Measurements from ENCODE around the gene AGK. TPM values are rescaled to one million over a fixed set of nuclear protein-coding genes. Genes with fewer than 3 reads are reported as not detected.

AGK gene
- polyA plus RNA-seq, 1 donor, result 27.4 TPM

DNA sequence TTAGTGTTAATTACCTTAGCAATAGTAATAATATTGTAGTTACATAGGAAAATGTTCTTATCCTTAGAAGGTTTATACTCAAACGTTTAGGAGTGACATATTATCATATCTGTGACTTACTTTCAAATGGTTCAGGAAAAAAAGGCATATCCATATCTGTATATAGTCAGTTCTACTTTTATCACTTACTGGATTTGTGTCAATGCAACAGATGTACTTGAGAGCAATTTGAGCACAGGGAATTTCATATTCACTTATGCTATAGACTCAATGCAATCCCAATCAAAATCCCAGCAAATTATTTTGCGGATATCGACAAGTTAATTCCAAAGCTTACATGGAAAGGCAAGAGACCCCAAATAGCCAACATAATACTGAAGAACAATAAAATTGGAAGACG lies 140.8 kb downstream of the AGK start:
- no peaks in the 10 kb centered on the region for H3K36me3 ChIP-seq (ENCODE audit: control insufficient read depth, insufficient read depth, low read length)
- no peak for DNase-seq
- no peaks in the 10 kb centered on the region for H3K9me3 ChIP-seq (ENCODE audit: control insufficient read depth, low read depth, low read length)
- no CpG with 5 or more reads among the region's 4 CpGs for WGBS (ENCODE audit: insufficient coverage, low lambda C conversion rate)
- H3K27ac ChIP-seq (ENCODE audit: low read length), result no peak overlapping the region
- H3K4me3 ChIP-seq (ENCODE audit: low read length), result no peak overlapping the region
- no peaks in the 10 kb centered on the region for H3K27me3 ChIP-seq (ENCODE audit: control insufficient read depth, insufficient read depth, low read length)
- H3K4me1 ChIP-seq (ENCODE audit: control insufficient read depth, insufficient read depth, low read length), result peaks cover 8% of the 10 kb centered on the region

DNA sequence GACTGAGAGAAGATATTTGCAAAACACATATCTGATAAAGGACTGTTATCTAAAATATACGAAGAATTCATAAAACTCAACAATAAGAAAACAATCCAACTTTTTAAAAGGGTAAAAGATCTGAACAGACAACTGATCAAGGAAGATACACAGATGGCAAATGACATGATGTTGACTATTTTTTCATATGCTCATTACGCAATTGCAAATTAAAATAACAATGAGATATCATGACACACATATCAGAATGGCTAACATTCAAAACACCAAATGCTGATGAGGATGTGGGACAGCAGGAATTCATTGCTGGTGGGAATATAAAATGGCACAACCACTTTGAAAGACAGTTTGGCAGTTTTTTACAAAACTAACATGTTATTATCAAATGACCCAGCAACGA lies 141.9 kb downstream of the AGK start:
- no peak for DNase-seq
- Histone ChIP-seq H3K27ac (ENCODE audit: low read length) (no peak overlapping the region), H3K4me3 (ENCODE audit: low read length) (no peak overlapping the region), H3K4me1 (ENCODE audit: control insufficient read depth, insufficient read depth, low read length) (peaks cover 8% of the 10 kb centered on the region), H3K9me3 (ENCODE audit: control insufficient read depth, low read depth, low read length) (no peaks in the 10 kb centered on the region), H3K36me3 (ENCODE audit: control insufficient read depth, insufficient read depth, low read length) (no peaks in the 10 kb centered on the region), H3K27me3 (ENCODE audit: control insufficient read depth, insufficient read depth, low read length) (no peaks in the 10 kb centered on the region)
- 60% methylated on average over 1 of the region's 3 CpGs for WGBS (ENCODE audit: insufficient coverage, low lambda C conversion rate)

DNA sequence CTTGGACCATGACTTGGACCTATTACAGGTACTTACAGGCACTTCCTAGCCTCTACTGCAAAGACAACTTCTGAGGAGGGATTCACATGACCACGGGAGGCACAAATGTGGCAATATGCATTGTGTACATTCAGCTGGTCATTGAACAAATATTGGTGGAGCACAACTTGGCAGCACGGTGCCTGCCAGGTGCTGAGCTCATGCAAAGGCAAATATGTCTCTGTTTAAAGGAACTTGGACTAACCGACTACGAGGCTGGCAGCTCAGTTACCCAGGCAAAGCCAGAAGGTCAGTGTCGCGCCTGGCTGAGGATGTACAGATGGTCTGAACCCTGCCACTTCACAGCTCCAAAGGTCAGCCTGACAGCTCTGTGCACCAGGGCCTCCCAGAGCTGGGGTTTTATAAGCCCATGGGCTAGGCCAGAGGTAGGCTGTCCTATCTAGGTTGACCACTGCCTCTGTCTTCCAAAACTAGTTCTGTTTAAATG lies 144.6 kb downstream of the AGK start:
- WGBS (ENCODE audit: insufficient coverage, low lambda C conversion rate), result no CpG with 5 or more reads among the region's 6 CpGs
- DNase-seq, result peak in 1 of 2 donors; percentile 62
- peaks cover 8% of the 10 kb centered on the region for H3K4me1 ChIP-seq (ENCODE audit: control insufficient read depth, insufficient read depth, low read length)
- no peaks in the 10 kb centered on the region for H3K27me3 ChIP-seq (ENCODE audit: control insufficient read depth, insufficient read depth, low read length)
- peak overlapping the region; percentile 18 for H3K27ac ChIP-seq (ENCODE audit: low read length)
- no peaks in the 10 kb centered on the region for H3K9me3 ChIP-seq (ENCODE audit: control insufficient read depth, low read depth, low read length)
- no peak overlapping the region for H3K4me3 ChIP-seq (ENCODE audit: low read length)
- no peaks in the 10 kb centered on the region for H3K36me3 ChIP-seq (ENCODE audit: control insufficient read depth, insufficient read depth, low read length)

DNA sequence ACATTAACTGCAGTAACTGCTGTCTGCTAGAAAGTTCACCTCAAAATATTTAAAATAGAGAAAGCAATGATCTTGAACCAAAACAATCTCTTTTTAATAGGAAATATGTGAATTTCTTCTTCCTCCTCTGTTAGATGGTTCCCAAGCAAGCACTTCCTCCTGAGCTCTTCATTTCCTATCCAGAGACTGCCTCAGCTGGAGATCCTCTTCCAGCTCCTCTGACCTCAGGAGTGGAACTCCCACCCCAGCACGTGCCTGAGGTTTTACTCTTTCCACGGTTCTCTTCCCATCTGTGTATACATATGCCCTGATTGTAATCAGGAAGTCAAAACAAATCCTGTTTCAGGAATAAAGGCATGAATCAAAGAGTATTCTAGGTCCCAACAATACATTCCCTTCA lies 145.1 kb downstream of the AGK start:
- no peaks in the 10 kb centered on the region for H3K36me3 ChIP-seq (ENCODE audit: control insufficient read depth, insufficient read depth, low read length)
- H3K4me3 ChIP-seq (ENCODE audit: low read length), result no peak overlapping the region
- WGBS (ENCODE audit: insufficient coverage, low lambda C conversion rate), result 0% methylated on average over 1 of the region's 2 CpGs
- H3K9me3 ChIP-seq (ENCODE audit: control insufficient read depth, low read depth, low read length), result no peaks in the 10 kb centered on the region
- H3K27ac ChIP-seq (ENCODE audit: low read length), result peak overlapping the region; percentile 18
- H3K4me1 ChIP-seq (ENCODE audit: control insufficient read depth, insufficient read depth, low read length), result peaks cover 8% of the 10 kb centered on the region
- no peak for DNase-seq
- no peaks in the 10 kb centered on the region for H3K27me3 ChIP-seq (ENCODE audit: control insufficient read depth, insufficient read depth, low read length)

DNA sequence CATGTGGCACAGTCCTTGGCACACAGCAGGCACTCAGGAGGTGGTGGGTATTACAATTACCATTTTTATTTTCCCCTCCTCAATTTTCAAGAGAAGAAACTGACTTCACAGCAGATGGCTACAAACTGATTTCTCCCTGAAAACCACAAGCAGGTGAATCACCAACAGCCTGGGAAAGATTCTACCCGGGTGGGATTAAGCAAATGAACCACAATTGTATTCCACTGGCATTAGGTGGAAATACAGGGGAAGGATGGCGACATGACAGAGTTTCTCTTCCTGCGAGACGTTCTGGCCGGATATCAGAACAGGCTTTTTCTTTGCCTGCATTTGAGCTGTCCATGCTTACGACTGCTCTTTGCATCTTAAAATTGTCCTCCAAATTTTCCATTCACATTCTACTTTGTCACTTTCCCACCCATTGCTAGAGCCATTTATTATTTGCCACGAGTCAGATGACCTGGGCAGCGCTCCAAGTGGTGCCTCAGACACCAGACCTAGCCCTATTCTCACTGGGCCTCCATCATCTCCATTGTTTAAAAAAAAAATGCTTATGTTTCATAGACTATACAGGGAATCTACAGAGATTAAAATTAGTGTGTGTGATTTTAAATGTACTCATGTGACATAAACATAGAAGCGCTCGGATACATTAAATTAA lies 146.1 kb downstream of the AGK start:
- 100% methylated on average over 1 of the region's 10 CpGs for WGBS (ENCODE audit: insufficient coverage, low lambda C conversion rate)
- Histone ChIP-seq H3K27ac (ENCODE audit: low read length) (no peak overlapping the region), H3K4me3 (ENCODE audit: low read length) (no peak overlapping the region), H3K4me1 (ENCODE audit: control insufficient read depth, insufficient read depth, low read length) (peaks cover 8% of the 10 kb centered on the region), H3K36me3 (ENCODE audit: control insufficient read depth, insufficient read depth, low read length) (no peaks in the 10 kb centered on the region), H3K9me3 (ENCODE audit: control insufficient read depth, low read depth, low read length) (no peaks in the 10 kb centered on the region), H3K27me3 (ENCODE audit: control insufficient read depth, insufficient read depth, low read length) (no peaks in the 10 kb centered on the region)
- no peak for DNase-seq

DNA sequence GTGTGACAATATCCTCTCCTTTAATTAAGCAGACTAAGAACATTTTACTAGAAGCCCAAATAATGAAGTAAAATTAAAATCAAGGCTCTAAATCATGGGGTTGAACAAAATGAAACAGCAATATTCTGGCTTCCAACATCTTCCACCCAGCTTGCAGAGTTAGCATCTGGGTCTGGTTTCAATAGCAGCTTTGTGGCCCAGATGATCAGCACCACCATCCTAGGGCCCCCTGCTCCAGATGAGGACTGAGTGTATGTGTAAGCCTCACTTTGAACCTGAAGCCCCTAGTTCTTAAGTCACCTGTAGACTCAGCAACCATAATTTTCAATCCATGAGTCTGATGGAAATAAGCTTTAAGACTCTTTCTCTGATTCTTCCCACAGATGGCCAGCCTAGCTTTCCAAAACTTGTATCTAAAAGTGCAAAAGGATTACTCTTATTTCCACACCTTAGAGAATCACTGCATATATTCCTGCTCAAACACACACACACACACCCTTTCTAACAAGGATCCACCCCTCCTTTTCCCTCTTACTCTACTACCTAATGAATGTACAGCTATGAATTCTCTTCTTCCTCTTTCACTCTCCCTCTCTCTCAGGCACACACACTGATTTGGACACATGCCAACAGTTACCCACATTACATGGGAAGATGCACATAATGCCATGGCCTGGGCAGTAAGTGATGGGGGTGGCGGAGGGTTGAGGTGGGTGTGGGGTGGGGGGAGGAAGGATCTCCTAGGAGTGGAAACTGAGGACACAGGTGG lies 147.2 kb downstream of the AGK start:
- Histone ChIP-seq H3K4me3 (ENCODE audit: low read length) (no peak overlapping the region), H3K9me3 (ENCODE audit: control insufficient read depth, low read depth, low read length) (no peaks in the 10 kb centered on the region), H3K4me1 (ENCODE audit: control insufficient read depth, insufficient read depth, low read length) (peaks cover 11% of the 10 kb centered on the region), H3K27me3 (ENCODE audit: control insufficient read depth, insufficient read depth, low read length) (no peaks in the 10 kb centered on the region), H3K36me3 (ENCODE audit: control insufficient read depth, insufficient read depth, low read length) (no peaks in the 10 kb centered on the region), H3K27ac (ENCODE audit: low read length) (no peak overlapping the region)
- DNase-seq, result no peak
- WGBS (ENCODE audit: insufficient coverage, low lambda C conversion rate), result no CpG with 5 or more reads among the region's 1 CpG

DNA sequence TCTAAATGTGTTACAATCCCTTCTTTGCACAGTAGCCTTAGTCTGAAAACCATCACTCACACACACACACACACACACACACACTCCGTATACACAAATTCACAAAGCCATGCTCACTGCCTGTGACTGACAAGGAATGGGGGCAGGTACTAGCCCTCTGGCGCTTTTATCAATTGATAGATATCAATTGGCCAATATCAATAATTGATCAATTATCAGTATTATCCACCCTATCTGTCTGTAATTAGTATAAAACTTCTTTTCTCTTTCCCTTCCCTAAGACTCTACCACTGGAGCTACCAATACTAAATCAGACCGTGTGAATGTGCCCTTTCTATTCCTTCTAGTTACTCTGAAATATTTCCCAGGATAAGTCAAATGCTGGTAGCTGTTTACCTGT lies 148.7 kb downstream of the AGK start:
- no peak for DNase-seq
- Histone ChIP-seq H3K4me3 (ENCODE audit: low read length) (no peak overlapping the region), H3K27me3 (ENCODE audit: control insufficient read depth, insufficient read depth, low read length) (no peaks in the 10 kb centered on the region), H3K27ac (ENCODE audit: low read length) (no peak overlapping the region), H3K9me3 (ENCODE audit: control insufficient read depth, low read depth, low read length) (no peaks in the 10 kb centered on the region), H3K4me1 (ENCODE audit: control insufficient read depth, insufficient read depth, low read length) (peaks cover 20% of the 10 kb centered on the region), H3K36me3 (ENCODE audit: control insufficient read depth, insufficient read depth, low read length) (no peaks in the 10 kb centered on the region)
- no CpG with 5 or more reads among the region's 3 CpGs for WGBS (ENCODE audit: insufficient coverage, low lambda C conversion rate)

DNA sequence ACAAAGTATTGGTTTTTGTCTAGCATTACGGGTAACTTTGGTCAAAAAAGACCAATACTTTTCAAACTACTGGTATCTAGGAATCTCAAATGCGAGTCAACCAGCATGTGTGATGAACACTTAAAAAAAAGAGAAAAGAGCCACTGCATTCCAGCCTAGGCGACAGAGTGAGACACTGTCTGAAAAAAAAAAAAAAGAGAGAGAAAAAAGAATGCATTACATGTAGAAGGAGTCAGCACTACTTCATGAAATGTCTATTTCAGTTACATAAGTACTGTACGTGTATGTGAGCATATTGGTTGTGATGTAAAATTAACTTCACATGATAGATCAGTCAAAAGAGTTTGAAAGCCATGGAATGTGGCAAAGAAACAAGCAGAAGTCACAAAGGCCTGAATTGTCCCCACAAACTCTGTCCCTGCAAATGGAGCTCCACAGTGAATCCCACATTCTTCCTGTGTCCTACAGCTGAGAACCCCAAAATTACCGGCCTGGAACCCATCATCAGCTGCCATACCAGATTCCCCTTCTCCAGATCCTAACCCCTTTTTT lies 149.2 kb downstream of the AGK start:
- WGBS (ENCODE audit: insufficient coverage, low lambda C conversion rate), result 48% methylated on average over 3 of the region's 5 CpGs
- Histone ChIP-seq H3K36me3 (ENCODE audit: control insufficient read depth, insufficient read depth, low read length) (no peaks in the 10 kb centered on the region), H3K4me3 (ENCODE audit: low read length) (peak overlapping the region; percentile 45), H3K4me1 (ENCODE audit: control insufficient read depth, insufficient read depth, low read length) (peaks cover 25% of the 10 kb centered on the region), H3K27ac (ENCODE audit: low read length) (peak overlapping the region; percentile 41), H3K27me3 (ENCODE audit: control insufficient read depth, insufficient read depth, low read length) (no peaks in the 10 kb centered on the region), H3K9me3 (ENCODE audit: control insufficient read depth, low read depth, low read length) (no peaks in the 10 kb centered on the region)
- DNase-seq, result no peak

DNA sequence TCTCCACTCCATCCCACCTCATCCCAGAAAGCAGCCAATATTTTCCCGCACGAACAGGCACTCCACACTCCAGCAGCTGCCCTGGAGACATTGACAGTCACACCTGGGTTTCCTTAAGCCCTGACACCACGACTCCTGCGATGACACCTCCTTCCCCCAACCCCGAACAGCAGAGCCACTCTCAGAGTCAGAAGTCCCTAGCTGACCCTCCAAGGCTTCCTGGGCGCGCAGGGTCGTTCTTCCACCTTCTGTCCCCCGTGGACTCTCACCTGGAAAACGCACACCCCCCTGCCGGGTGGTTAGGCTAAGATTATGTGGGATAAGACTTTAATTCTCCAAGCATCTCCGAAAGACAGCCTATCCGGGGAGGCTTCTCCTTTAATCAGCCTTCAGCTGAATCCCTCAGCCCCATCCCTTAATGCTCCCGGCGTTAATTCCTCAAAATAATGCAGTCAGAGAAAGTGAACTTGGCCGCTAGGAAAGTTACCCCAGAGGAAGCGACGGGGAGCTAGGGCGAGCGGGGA lies 149.7 kb downstream of the AGK start:
- no CpG with 5 or more reads among the region's 20 CpGs for WGBS (ENCODE audit: insufficient coverage, low lambda C conversion rate)
- H3K36me3 ChIP-seq (ENCODE audit: control insufficient read depth, insufficient read depth, low read length), result no peaks in the 10 kb centered on the region
- H3K27ac ChIP-seq (ENCODE audit: low read length), result peak overlapping the region; percentile 41
- peaks cover 25% of the 10 kb centered on the region for H3K4me1 ChIP-seq (ENCODE audit: control insufficient read depth, insufficient read depth, low read length)
- H3K27me3 ChIP-seq (ENCODE audit: control insufficient read depth, insufficient read depth, low read length), result no peaks in the 10 kb centered on the region
- no peaks in the 10 kb centered on the region for H3K9me3 ChIP-seq (ENCODE audit: control insufficient read depth, low read depth, low read length)
- peak in 1 of 2 donors; percentile 33 for DNase-seq
- H3K4me3 ChIP-seq (ENCODE audit: low read length), result peak overlapping the region; percentile 45

DNA sequence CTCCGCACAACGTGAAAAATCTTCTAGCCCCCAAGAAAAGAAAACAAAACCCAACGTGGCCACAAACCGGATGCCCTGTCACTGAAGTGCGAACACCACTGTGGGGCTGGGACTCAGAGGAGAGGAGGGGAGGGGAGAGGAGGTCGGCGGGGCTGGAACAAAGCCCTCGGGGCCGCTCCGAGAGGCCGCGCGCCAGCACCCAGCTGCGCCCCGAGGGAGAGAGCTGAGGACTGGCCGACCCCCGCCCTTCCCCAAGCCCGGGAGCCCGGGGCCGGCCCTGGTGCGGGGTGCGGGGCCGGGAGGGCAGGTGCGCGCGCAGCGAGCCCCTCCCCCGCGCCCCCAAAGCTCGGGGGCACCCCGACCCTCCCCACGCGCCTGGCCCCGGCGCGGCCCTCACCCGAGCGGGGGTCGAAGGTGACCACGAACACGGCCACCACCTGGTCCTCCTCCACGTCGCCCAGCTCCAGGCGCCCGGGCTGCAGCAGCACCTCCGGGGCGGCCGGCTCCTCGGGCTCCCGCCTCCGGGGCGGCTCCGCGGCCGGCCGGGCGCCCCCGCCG lies 150.4 kb downstream of the AGK start:
- Histone ChIP-seq H3K9me3 (ENCODE audit: control insufficient read depth, low read depth, low read length) (no peaks in the 10 kb centered on the region), H3K4me1 (ENCODE audit: control insufficient read depth, insufficient read depth, low read length) (peaks cover 28% of the 10 kb centered on the region), H3K27ac (ENCODE audit: low read length) (peak overlapping the region; percentile 44), H3K27me3 (ENCODE audit: control insufficient read depth, insufficient read depth, low read length) (no peaks in the 10 kb centered on the region), H3K36me3 (ENCODE audit: control insufficient read depth, insufficient read depth, low read length) (no peaks in the 10 kb centered on the region), H3K4me3 (ENCODE audit: low read length) (peak overlapping the region; percentile 45)
- WGBS (ENCODE audit: insufficient coverage, low lambda C conversion rate), result no CpG with 5 or more reads among the region's 59 CpGs
- peak in 1 of 2 donors; percentile 63 for DNase-seq

Data from large intestine (tissue), 3 donors.